ENCODE results near the gene EDAR. TPM values are rescaled to one million over a fixed set of nuclear protein-coding genes. Genes with fewer than 3 reads are reported as not detected.
A peak's percentile ranks its signal among the peaks of the same experiment; 100 is the strongest.

EDAR gene
- total and polyA plus RNA-seq, 10 of the 15 experiments (the other 5 are each of a cell fraction or from before 2014, with no cell fraction given) = 0.04 TPM; not detected in 9

- WGBS (ENCODE audit: insufficient coverage, insufficient replicate concordance, low lambda C conversion rate, missing lambda C conversion rate) = 53% methylated on average over 20 of the region's 20 CpGs
- no peaks in the 10 kb centered on the region for H3K36me3 ChIP-seq (ENCODE audit: control insufficient read depth in 2 of 2, insufficient read depth in 2 of 2, low read length in 1 of 2)
- no peak for ATAC-seq
- DNase-seq (ENCODE audit: low read depth, low spot score) = no peak
- H3K9me3 ChIP-seq (replicated peaks; ENCODE audit: control insufficient read depth, insufficient read depth, low read length) = no peaks in the 10 kb centered on the region
- no peak overlapping the region for H2AFZ ChIP-seq (ENCODE audit: control insufficient read depth, low read depth, low read length)
- no TSS peak for BruUV-seq (replicated peaks)
- H3K4me1 ChIP-seq (ENCODE audit: control insufficient read depth, insufficient read depth, low read length) = no peaks in the 10 kb centered on the region
- no peaks in the 10 kb centered on the region for H3K79me2 ChIP-seq (ENCODE audit: control insufficient read depth, insufficient read depth, low read length)
- in situ Hi-C loops (cut with MboI) = no loop called here
- FAIRE-seq = no peak
- no peak overlapping the region for H3K27ac ChIP-seq (ENCODE audit: control insufficient read depth, insufficient read depth)
- ChIA-PET RAD21 (ENCODE audit: unreplicated experiment) (no interaction called here), SMC1A (ENCODE audit: uncharacterized antibody, unreplicated experiment) (interaction anchor here (1.0 kb wide), 1 partner anchor 12 kb away, joined by 4 read pairs; no protein-coding TSS in a partner anchor), POLR2A (no interaction called here), CTCF (no interaction called here)
- H3K4me2 ChIP-seq (ENCODE audit: control insufficient read depth, insufficient read depth) = no peak overlapping the region
- no peaks in the 10 kb centered on the region; the same call in 1 of the 2 replicates for H4K20me1 ChIP-seq (ENCODE audit: control insufficient read depth, insufficient read depth)
- TF ChIP-seq BHLHE40 (IDR thresholded peaks at IDR 0.05; ENCODE audit: borderline replicate concordance in 1 of 2, low read depth in 2 of 2, low read length in 1 of 2) (peak in 1 of 2 experiments; percentile 18; a peak in 1 of 4 replicates), FOXK2 (IDR thresholded peaks at IDR 0.05) (no peak)
- intact Hi-C loops (cut with micrococcal nuclease; ENCODE audit: unreplicated experiment) = no loop called here
- peaks cover 0 to 4% of the 10 kb centered on the region in 2 experiments; a peak in 2 of 4 replicates for H3K27me3 ChIP-seq (replicated peaks in 1 of 2; ENCODE audit: control insufficient read depth in 2 of 2, insufficient read depth in 2 of 2, low read length in 1 of 2)
- no peak overlapping the region for H3K4me3 ChIP-seq
- no peak overlapping the region for H3K9ac ChIP-seq (ENCODE audit: control insufficient read depth, insufficient read depth, low read length)
These were observed 16.7 kb upstream of the EDAR start for GRCh38 chr2:109005686-109006204.

GRCh38 chr2:109001201-109001600 lies 12.2 kb upstream of the EDAR start:
- H4K20me1 ChIP-seq (ENCODE audit: control insufficient read depth, insufficient read depth) = no peaks in the 10 kb centered on the region; the same call in 1 of the 2 replicates
- no peaks in the 10 kb centered on the region for H3K79me2 ChIP-seq (ENCODE audit: control insufficient read depth, insufficient read depth, low read length)
- H3K36me3 ChIP-seq (ENCODE audit: control insufficient read depth in 2 of 2, insufficient read depth in 2 of 2, low read length in 1 of 2) = no peaks in the 10 kb centered on the region
- BruUV-seq (replicated peaks) = no TSS peak
- no peak for FAIRE-seq
- H3K27ac ChIP-seq (ENCODE audit: control insufficient read depth, insufficient read depth) = no peak overlapping the region
- no peak overlapping the region for H2AFZ ChIP-seq (ENCODE audit: control insufficient read depth, low read depth, low read length)
- ChIA-PET SMC1A (ENCODE audit: uncharacterized antibody, unreplicated experiment) (interaction anchor here (0.5 kb wide), 1 partner anchor 11 kb away, joined by 3 read pairs; no protein-coding TSS in a partner anchor), CTCF (no interaction called here), RAD21 (ENCODE audit: unreplicated experiment) (no interaction called here), POLR2A (no interaction called here)
- H3K27me3 ChIP-seq (replicated peaks in 1 of 2; ENCODE audit: control insufficient read depth in 2 of 2, insufficient read depth in 2 of 2, low read length in 1 of 2) = peaks cover 0 to 4% of the 10 kb centered on the region in 2 experiments; a peak in 2 of 4 replicates
- no peak; the same call in 2 of the 3 replicates for ATAC-seq
- H3K9me3 ChIP-seq (replicated peaks; ENCODE audit: control insufficient read depth, insufficient read depth, low read length) = no peaks in the 10 kb centered on the region
- in situ Hi-C loops (cut with MboI) = no loop called here
- no peak overlapping the region for H3K4me2 ChIP-seq (ENCODE audit: control insufficient read depth, insufficient read depth)
- H3K4me3 ChIP-seq = no peak overlapping the region
- H3K9ac ChIP-seq (ENCODE audit: control insufficient read depth, insufficient read depth, low read length) = no peak overlapping the region
- intact Hi-C loops (cut with micrococcal nuclease; ENCODE audit: unreplicated experiment) = no loop called here
- H3K4me1 ChIP-seq (ENCODE audit: control insufficient read depth, insufficient read depth, low read length) = no peaks in the 10 kb centered on the region
- WGBS (ENCODE audit: insufficient coverage, insufficient replicate concordance, low lambda C conversion rate, missing lambda C conversion rate) = 0% methylated on average over 3 of the region's 3 CpGs
- DNase-seq (ENCODE audit: low read depth, low spot score) = no peak
- TF ChIP-seq ELK1 (IDR thresholded peaks at IDR 0.05; ENCODE audit: low read depth, low read length) (no peak), NFXL1 (IDR thresholded peaks at IDR 0.05; ENCODE audit: borderline replicate concordance) (no peak), SRF (IDR thresholded peaks at IDR 0.05; ENCODE audit: low read depth in 2 of 2, low read length in 2 of 2) (no peak), POLR2AphosphoS5 (IDR thresholded peaks at IDR 0.05; ENCODE audit: low read length) (no peak), NR2F1 (conservative IDR thresholded peaks at IDR 0.05) (no peak), ETV6 (conservative IDR thresholded peaks at IDR 0.05 in 1 of 2, IDR thresholded peaks at IDR 0.05 in 1 of 2; ENCODE audit: borderline replicate concordance in 1 of 2, low read depth in 1 of 2) (no peak), JUND (IDR thresholded peaks at IDR 0.05; ENCODE audit: low read depth, low read length) (no peak), ZBTB33 (IDR thresholded peaks at IDR 0.05) (no peak), POLR2AphosphoS2 (IDR thresholded peaks at IDR 0.05; ENCODE audit: low read depth, low read length) (no peak), RUNX3 (IDR thresholded peaks at IDR 0.05; ENCODE audit: low read length) (no peak), GABPA (IDR thresholded peaks at IDR 0.05; ENCODE audit: low read depth) (no peak), HDGF (IDR thresholded peaks at IDR 0.05) (no peak), ZNF274 (IDR thresholded peaks at IDR 0.05; ENCODE audit: insufficient read depth, insufficient read length) (no peak)
